ENCODE results near the gene TBXAS1.

Gene TBXAS1

GRCh38 chr7:140006600-140006999, 177.5 kb downstream of the TBXAS1 start:
- DNase-seq = no peak

- DNase-seq = no peak
Measured at GRCh38 chr7:140007051-140007690, 178.1 kb downstream of the TBXAS1 start.

GRCh38 chr7:140008755-140009610, 179.9 kb downstream of the TBXAS1 start:
- no peak for DNase-seq

GRCh38 chr7:140009735-140010134, 180.7 kb downstream of the TBXAS1 start:
- DNase-seq = no peak

- no peak for DNase-seq
Measured at GRCh38 chr7:140010194-140010895, 181.3 kb downstream of the TBXAS1 start.

GRCh38 chr7:140013676-140014075, 184.6 kb downstream of the TBXAS1 start:
- DNase-seq = no peak

GRCh38 chr7:140014123-140014522, 185.1 kb downstream of the TBXAS1 start:
- no peak for DNase-seq

GRCh38 chr7:140015471-140015970, 186.5 kb downstream of the TBXAS1 start:
- DNase-seq = no peak

GRCh38 chr7:140016540-140016939, 187.5 kb downstream of the TBXAS1 start:
- no peak for DNase-seq

GRCh38 chr7:140017034-140017433, 188.0 kb downstream of the TBXAS1 start:
- DNase-seq = no peak

GRCh38 chr7:140017543-140017942, 188.5 kb downstream of the TBXAS1 start:
- no peak for DNase-seq

- DNase-seq = no peak
Measured at GRCh38 chr7:140018125-140019043, 189.3 kb downstream of the TBXAS1 start.

- no peak for DNase-seq
Measured at GRCh38 chr7:140019172-140019571, 190.1 kb downstream of the TBXAS1 start.

GRCh38 chr7:140019606-140020005, 190.5 kb downstream of the TBXAS1 start:
- no peak for DNase-seq

GRCh38 chr7:140021603-140022002, 192.5 kb downstream of the TBXAS1 start:
- no peak for DNase-seq

GRCh38 chr7:140022582-140023211, 193.6 kb downstream of the TBXAS1 start:
- DNase-seq = no peak

- DNase-seq = no peak
Measured at GRCh38 chr7:140023728-140024127, 194.7 kb downstream of the TBXAS1 start.

- DNase-seq = no peak
Measured at GRCh38 chr7:140024585-140024984, 195.5 kb downstream of the TBXAS1 start.

- no peak for DNase-seq
Measured at GRCh38 chr7:140025241-140025640, 196.2 kb downstream of the TBXAS1 start.

- no peak for DNase-seq
Measured at GRCh38 chr7:140025814-140026433, 196.9 kb downstream of the TBXAS1 start.

- DNase-seq = no peak
Measured at GRCh38 chr7:140026935-140027334, 197.9 kb downstream of the TBXAS1 start.
